HepG2 (cell line): Measurements from ENCODE around the gene ISG20L2. TPM values are rescaled to one million over a fixed set of nuclear protein-coding genes. Genes with fewer than 3 reads are reported as not detected.

ENCODE experiments used
- ATAC-seq: fragments of 200-7000 bp; cut with Tn5 transposase; 3 replicates; pipeline ENCODE4 v1.9.1; 2020; ENCODE audit warnings: mild to moderate bottlenecking, moderate library complexity
- BruUV-seq: library from RNA; stranded (reverse); fragments of 400-500 nt; replicated peaks from 2 replicates; lab custom pipeline; 2021; lab: Mats Ljungman, UMichigan
- CTCF ChIA-PET: fragments of 300-600 bp; formaldehyde crosslinking; extraction: SDS; loops from one replicate; lab custom pipeline; 2021; ENCODE audit warnings: low total read pairs, inconsistent platforms, low intra/inter-chr PET ratio; lab: Yijun Ruan, JAX
- POLR2A ChIA-PET: fragments of 350-600 bp; sonication (Branson Sonifier 250); formaldehyde crosslinking; loops from one replicate; lab custom pipeline; 2020; ENCODE audit warnings: antibody characterized with exemption, inconsistent platforms; lab: Yijun Ruan, JAX
- DNase-seq: peaks from one replicate; pipeline ENCODE4 v3.0.0-alpha.2; 2015; ENCODE audit warnings: low spot score
- FAIRE-seq: peaks from 3 replicates; lab custom pipeline; 2011; peaks lifted over from hg19 to GRCh38; lab: Jason Lieb, UNC
- H2AFZ ChIP-seq: one replicate; pipeline ENCODE4 v1.6.1; 2011; ENCODE audit warnings: low read length, inconsistent platforms
- H3K27ac ChIP-seq: fragments of 300-600 bp; 3 replicates; pipeline ENCODE4 v1.8.0; 2011; ENCODE audit warnings: mixed run types, mild to moderate bottlenecking, mixed read lengths, low read length, inconsistent platforms; ENCODE audit not compliant: insufficient read depth; ENCODE audit errors: extremely low read length
- H3K27me3 ChIP-seq, 2 experiments: fragments of 200-600 bp in 1 of 2; 2 replicates in 1 of 2; 3 replicates in 1 of 2; pipeline versions ENCODE4 v1.6.0 to v1.8.0; 2011; ENCODE audit warnings: low read length in 2 of 2, mild to moderate bottlenecking in 2 of 2, moderate library complexity in 2 of 2, inconsistent platforms in 1 of 2; ENCODE audit not compliant: insufficient read depth in 2 of 2, control insufficient read depth in 1 of 2
- H3K36me3 ChIP-seq, 2 experiments: fragments of 200-600 bp in 1 of 2; replicated peaks in 1 of 2; 2 replicates in 1 of 2; 3 replicates in 1 of 2; pipeline versions ENCODE4 v1.5.1 to v1.8.0; 2011; ENCODE audit warnings: low read length in 2 of 2, inconsistent platforms in 1 of 2; ENCODE audit not compliant: insufficient read depth in 2 of 2, control insufficient read depth in 1 of 2
- H3K4me1 ChIP-seq: 2 replicates; pipeline ENCODE4 v1.5.1; 2012; ENCODE audit warnings: low read length, inconsistent platforms; ENCODE audit not compliant: insufficient read depth
- H3K4me2 ChIP-seq: 2 replicates; pipeline ENCODE4 v1.6.0; 2011; ENCODE audit warnings: low read depth, low read length, inconsistent platforms
- H3K4me3 ChIP-seq, 3 experiments: fragments of 200-600 bp in 1 of 3; sonication (generic), shearing (Covaris generic) in 1 of 3; replicated peaks in 1 of 3; 2 replicates each; pipeline ENCODE4 v1.5.1; 2011 to 2016; ENCODE audit warnings: low read length in 3 of 3, inconsistent platforms in 2 of 3, low read depth in 2 of 3, mild to moderate bottlenecking in 2 of 3, control low read depth in 1 of 3, mixed read lengths in 1 of 3; ENCODE audit not compliant: insufficient read depth in 1 of 3
- H3K79me2 ChIP-seq: one replicate; pipeline ENCODE4 v1.6.1; 2011; ENCODE audit warnings: low read length, inconsistent platforms; ENCODE audit not compliant: insufficient read depth
- H3K9ac ChIP-seq: 2 replicates; pipeline ENCODE4 v1.6.0; 2011; ENCODE audit warnings: mild to moderate bottlenecking, low read depth, low read length, inconsistent platforms; ENCODE audit not compliant: insufficient read depth
- H3K9me3 ChIP-seq: 2 replicates; pipeline ENCODE4 v1.5.1; 2012; ENCODE audit warnings: mild to moderate bottlenecking, low read length
- H4K20me1 ChIP-seq: 2 replicates; pipeline ENCODE4 v1.6.0; 2011; ENCODE audit warnings: inconsistent platforms, mild to moderate bottlenecking, low read length, moderate library complexity; ENCODE audit not compliant: insufficient read depth
- HDAC2 ChIP-seq: sonication (generic); formaldehyde crosslinking; IDR thresholded peaks from 2 replicates; pipeline ENCODE4 v1.4.0; 2020; ENCODE audit warnings: missing genetic modification reagents
- MEIS1 ChIP-seq: sonication (generic); formaldehyde crosslinking; IDR thresholded peaks from 2 replicates; pipeline ENCODE4 v1.9.0; 2021; ENCODE audit warnings: mild to moderate bottlenecking, missing genetic modification reagents, moderate library complexity, borderline replicate concordance
- ZNF10 ChIP-seq: sonication (generic); formaldehyde crosslinking; IDR thresholded peaks from 2 replicates; pipeline ENCODE4 v1.4.0; 2020; ENCODE audit warnings: mild to moderate bottlenecking, low read depth, missing genetic modification reagents, borderline replicate concordance
- ZNF350 ChIP-seq: sonication (generic); formaldehyde crosslinking; IDR thresholded peaks from 2 replicates; pipeline ENCODE4 v1.4.0; 2020; ENCODE audit warnings: mild to moderate bottlenecking, low read depth, missing genetic modification reagents, borderline replicate concordance
- ZNF468 ChIP-seq: sonication (generic); formaldehyde crosslinking; IDR thresholded peaks from 2 replicates; pipeline ENCODE4 v1.8.0; 2022; ENCODE audit warnings: mild to moderate bottlenecking, moderate library complexity, missing genetic modification reagents
- ZNF790 ChIP-seq: sonication (generic); formaldehyde crosslinking; IDR thresholded peaks from 2 replicates; pipeline ENCODE4 v1.8.0; 2022; ENCODE audit warnings: missing genetic modification reagents, mild to moderate bottlenecking, borderline replicate concordance
- WGBS: methylation state at CpG from one replicate; pipeline ENCODE4 v1.1.6; 2017; ENCODE audit warnings: low lambda C conversion rate; 5-methylcytosine and 5-hydroxymethylcytosine counted together
- in situ Hi-C: cut with HindIII; loops from 2 replicates; pipeline ENCODE4 v1.10.0; 2017; ENCODE audit warnings: low pct_unique_long_range_greater_than_20kb; ENCODE audit not compliant: extremely low pct_ligation_motif_present
- intact Hi-C: fragments of 100-400 bp; cut with micrococcal nuclease; formaldehyde crosslinking; loops from one replicate; pipeline ENCODE4 v1.10.0; 2022; ENCODE audit not compliant: unreplicated experiment
- polyA plus RNA-seq, 8 experiments: library from polyadenylated mRNA; depleted of rRNA in 3 of 8; stranded (reverse) in 7 of 8; unstranded in 1 of 8; fragments of >200 nt; fragmentation: Illumina TruSeq in 4 of 8; extraction: Trizol in 4 of 8; gene quantifications; 2 replicates each; pipeline versions ENCODE4 v1.2.1 to v1.2.3, GENCODE V29; 2011 to 2016; ENCODE audit warnings: low read depth in 4 of 8, missing spikeins in 1 of 8, mixed read lengths in 1 of 8; ENCODE audit not compliant: insufficient read depth in 1 of 8
- total RNA-seq, 5 experiments: library from RNA; depleted of rRNA; stranded (reverse); fragments of >200 nt; fragmentation: Illumina TruSeq; extraction: Trizol; gene quantifications; 2 replicates each; pipeline ENCODE4 v1.2.3, GENCODE V29; 2016; ENCODE audit warnings: low read depth in 1 of 5
- TF ChIP-seq, protein P1 (sequence below): fragments of 450-650 bp; IDR thresholded peaks from 2 replicates; pipeline ENCODE4 v1.6.1; 2016
- TF ChIP-seq, protein P2 (sequence below): sonication (generic); formaldehyde crosslinking; IDR thresholded peaks from 2 replicates; pipeline ENCODE4 v1.4.0; 2020; ENCODE audit warnings: missing genetic modification reagents
- TF ChIP-seq, protein P3 (sequence below): IDR thresholded peaks from 2 replicates; pipeline ENCODE4 v1.6.1; 2016; ENCODE audit warnings: missing biosample characterization, missing genetic modification reagents, low read depth

Gene ISG20L2
- total and polyA plus RNA-seq, 2 of the 13 experiments (the other 11 are each of a cell fraction or from before 2014, with no cell fraction given), result 19.8 to 21.3 TPM

DNA sequence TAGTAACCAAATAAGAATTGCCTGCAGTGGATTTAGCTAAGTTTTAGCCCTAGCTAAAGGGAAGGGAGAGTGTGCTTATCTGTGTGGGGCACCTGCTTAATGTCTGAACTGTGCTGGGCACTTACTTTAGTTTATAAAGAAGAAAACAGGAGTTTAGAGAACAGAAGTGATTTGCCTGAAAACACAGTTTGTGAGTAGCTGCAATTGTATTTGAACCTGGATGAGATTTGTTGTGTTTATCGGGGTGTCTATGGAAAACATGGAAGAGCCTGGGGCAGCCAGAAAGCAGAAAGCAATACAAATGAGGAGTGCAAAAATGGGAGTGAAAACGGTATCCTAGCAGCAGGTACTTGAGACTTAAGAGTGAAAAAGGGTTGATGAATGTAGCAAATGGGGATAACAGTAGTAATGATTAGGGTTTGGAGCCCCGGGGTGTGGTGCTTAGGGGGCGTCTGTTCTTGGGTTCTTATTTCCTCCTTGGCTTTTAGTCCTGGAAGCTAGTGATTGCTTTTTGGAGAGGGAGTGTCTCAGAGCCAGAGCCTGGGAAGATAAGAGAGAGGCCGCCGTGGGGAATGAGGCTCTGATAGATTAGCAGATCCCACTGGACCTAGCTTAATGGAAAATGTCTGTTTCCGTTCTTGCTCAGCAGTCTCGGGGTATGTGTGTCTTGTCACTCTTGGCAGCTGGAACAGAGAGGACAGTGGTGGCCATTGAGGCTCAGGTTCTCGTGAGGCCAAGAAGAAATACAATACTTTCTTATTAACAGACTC is 44.3 kb upstream of the ISG20L2 start (continued):
- TF ChIP-seq, protein P1, sequence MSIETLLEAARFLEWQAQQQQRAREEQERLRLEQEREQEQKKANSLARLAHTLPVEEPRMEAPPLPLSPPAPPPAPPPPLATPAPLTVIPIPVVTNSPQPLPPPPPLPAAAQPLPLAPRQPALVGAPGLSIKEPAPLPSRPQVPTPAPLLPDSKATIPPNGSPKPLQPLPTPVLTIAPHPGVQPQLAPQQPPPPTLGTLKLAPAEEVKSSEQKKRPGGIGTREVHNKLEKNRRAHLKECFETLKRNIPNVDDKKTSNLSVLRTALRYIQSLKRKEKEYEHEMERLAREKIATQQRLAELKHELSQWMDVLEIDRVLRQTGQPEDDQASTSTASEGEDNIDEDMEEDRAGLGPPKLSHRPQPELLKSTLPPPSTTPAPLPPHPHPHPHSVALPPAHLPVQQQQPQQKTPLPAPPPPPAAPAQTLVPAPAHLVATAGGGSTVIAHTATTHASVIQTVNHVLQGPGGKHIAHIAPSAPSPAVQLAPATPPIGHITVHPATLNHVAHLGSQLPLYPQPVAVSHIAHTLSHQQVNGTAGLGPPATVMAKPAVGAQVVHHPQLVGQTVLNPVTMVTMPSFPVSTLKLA, result no peak
- TF ChIP-seq ZNF350 (CRISPR knock-in tag), result no peak
- TF ChIP-seq ZNF468 (CRISPR knock-in tag), result no peak

DNA sequence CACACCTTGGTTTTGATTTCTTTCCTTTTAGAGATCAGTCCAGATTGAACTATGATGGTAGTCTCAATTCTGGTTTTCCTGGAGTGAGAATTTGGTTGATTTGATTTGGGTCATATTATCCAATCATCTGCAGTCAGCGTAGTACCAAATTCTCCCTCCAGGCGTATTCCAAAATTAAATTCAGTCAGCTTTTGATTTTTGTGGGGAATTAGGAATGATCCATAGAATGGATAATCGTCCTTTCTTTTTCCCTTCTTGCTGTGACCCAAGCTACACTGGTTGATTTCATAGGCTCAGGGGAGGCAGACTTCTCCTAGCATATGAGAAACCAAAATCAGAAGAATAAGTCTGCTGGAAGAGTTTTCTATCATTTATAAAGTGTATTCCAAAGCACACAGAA is 43.7 kb upstream of the ISG20L2 start:
- Histone ChIP-seq H3K4me3 (no peak overlapping the region), H4K20me1 (peaks cover 5% of the 10 kb centered on the region; the same call in 1 of the 2 replicates), H3K36me3 (peaks cover 7 to 33% of the 10 kb centered on the region in 2 experiments; a peak in 4 of 5 replicates), H3K4me1 (peaks cover 50% of the 10 kb centered on the region), H3K79me2 (peaks cover 84% of the 10 kb centered on the region), H3K27ac (no peak overlapping the region), H3K9ac (no peak overlapping the region), H3K9me3 (no peaks in the 10 kb centered on the region), H2AFZ (no peak overlapping the region), H3K27me3 (no peaks in the 10 kb centered on the region; a peak in 1 of 5 replicates), H3K4me2 (no peak overlapping the region; the same call in 1 of the 2 replicates)
- FAIRE-seq (no peak), DNase-seq (no peak), ATAC-seq (no peak)
- ChIA-PET CTCF (no interaction called here), POLR2A (interaction anchor here (2.9 kb wide), 1 partner anchor 32 kb away, joined by 12 read pairs; the partner anchor contains the start of gene MRPL24)
- no TSS peak for BruUV-seq
- intact Hi-C loops, result no loop called here
- in situ Hi-C loops, result no loop called here
- WGBS, result 92% methylated on average over 3 of the region's 3 CpGs
- TF ChIP-seq HDAC2 (CRISPR knock-in tag) (no peak), MEIS1 (CRISPR knock-in tag) (no peak), ZNF790 (CRISPR knock-in tag) (no peak), ZNF10 (no peak)
- TF ChIP-seq, protein P2, sequence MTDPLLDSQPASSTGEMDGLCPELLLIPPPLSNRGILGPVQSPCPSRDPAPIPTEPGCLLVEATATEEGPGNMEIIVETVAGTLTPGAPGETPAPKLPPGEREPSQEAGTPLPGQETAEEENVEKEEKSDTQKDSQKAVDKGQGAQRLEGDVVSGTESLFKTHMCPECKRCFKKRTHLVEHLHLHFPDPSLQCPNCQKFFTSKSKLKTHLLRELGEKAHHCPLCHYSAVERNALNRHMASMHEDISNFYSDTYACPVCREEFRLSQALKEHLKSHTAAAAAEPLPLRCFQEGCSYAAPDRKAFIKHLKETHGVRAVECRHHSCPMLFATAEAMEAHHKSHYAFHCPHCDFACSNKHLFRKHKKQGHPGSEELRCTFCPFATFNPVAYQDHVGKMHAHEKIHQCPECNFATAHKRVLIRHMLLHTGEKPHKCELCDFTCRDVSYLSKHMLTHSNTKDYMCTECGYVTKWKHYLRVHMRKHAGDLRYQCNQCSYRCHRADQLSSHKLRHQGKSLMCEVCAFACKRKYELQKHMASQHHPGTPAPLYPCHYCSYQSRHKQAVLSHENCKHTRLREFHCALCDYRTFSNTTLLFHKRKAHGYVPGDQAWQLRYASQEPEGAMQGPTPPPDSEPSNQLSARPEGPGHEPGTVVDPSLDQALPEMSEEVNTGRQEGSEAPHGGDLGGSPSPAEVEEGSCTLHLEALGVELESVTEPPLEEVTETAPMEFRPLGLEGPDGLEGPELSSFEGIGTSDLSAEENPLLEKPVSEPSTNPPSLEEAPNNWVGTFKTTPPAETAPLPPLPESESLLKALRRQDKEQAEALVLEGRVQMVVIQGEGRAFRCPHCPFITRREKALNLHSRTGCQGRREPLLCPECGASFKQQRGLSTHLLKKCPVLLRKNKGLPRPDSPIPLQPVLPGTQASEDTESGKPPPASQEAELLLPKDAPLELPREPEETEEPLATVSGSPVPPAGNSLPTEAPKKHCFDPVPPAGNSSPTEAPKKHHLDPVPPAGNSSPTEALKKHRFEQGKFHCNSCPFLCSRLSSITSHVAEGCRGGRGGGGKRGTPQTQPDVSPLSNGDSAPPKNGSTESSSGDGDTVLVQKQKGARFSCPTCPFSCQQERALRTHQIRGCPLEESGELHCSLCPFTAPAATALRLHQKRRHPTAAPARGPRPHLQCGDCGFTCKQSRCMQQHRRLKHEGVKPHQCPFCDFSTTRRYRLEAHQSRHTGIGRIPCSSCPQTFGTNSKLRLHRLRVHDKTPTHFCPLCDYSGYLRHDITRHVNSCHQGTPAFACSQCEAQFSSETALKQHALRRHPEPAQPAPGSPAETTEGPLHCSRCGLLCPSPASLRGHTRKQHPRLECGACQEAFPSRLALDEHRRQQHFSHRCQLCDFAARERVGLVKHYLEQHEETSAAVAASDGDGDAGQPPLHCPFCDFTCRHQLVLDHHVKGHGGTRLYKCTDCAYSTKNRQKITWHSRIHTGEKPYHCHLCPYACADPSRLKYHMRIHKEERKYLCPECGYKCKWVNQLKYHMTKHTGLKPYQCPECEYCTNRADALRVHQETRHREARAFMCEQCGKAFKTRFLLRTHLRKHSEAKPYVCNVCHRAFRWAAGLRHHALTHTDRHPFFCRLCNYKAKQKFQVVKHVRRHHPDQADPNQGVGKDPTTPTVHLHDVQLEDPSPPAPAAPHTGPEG, result no peak
- TF ChIP-seq, protein P3, sequence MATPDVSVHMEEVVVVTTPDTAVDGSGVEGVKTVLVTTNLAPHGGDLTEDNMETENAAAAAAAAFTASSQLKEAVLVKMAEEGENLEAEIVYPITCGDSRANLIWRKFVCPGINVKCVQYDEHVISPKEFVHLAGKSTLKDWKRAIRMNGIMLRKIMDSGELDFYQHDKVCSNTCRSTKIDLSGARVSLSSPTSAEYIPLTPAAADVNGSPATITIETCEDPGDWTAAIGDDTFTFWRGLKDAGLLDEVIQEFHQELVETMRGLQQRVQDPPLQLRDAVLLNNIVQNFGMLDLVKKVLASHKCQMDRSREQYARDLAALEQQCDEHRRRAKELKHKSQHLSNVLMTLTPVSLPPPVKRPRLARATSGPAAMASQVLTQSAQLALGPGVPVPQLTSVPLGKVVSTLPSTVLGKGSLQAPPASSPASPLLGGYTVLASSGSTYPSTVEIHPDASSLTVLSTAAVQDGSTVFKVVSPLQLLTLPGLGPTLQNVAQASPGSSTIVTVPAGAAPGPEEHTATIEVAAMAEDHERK (CRISPR knock-in tag), result no peak
